DND-41 (cell line): ENCODE results near the gene CDK17.

ENCODE experiments used
- ATAC-seq: fragments of 200-7000 bp; cut with Tn5 transposase; 3 replicates; pipeline ENCODE4 v1.9.1; 2021; ENCODE audit warnings: low read depth; ENCODE audit not compliant: insufficient read depth
- DNase-seq: peaks from one replicate; pipeline ENCODE4 v3.0.0-alpha.2; 2020
- H2AFZ ChIP-seq: 2 replicates; pipeline ENCODE4 v1.6.0; 2012; ENCODE audit warnings: low read depth, low read length
- H3K27ac ChIP-seq: 2 replicates; pipeline ENCODE4 v1.5.1; 2012; ENCODE audit warnings: low read length, inconsistent platforms
- H3K27me3 ChIP-seq: fragments of 200-600 bp; sonication (generic); 2 replicates; pipeline ENCODE4 v1.6.0; 2012; ENCODE audit warnings: low read length, mild to moderate bottlenecking, inconsistent platforms; ENCODE audit not compliant: insufficient read depth, poor library complexity
- H3K36me3 ChIP-seq: 2 replicates; pipeline ENCODE4 v1.5.1; 2012; ENCODE audit warnings: low read length, inconsistent platforms; ENCODE audit not compliant: insufficient read depth
- H3K4me1 ChIP-seq: 2 replicates; pipeline ENCODE4 v1.5.1; 2012; ENCODE audit warnings: mild to moderate bottlenecking, low read length; ENCODE audit not compliant: insufficient read depth
- H3K4me2 ChIP-seq: 2 replicates; pipeline ENCODE4 v1.6.0; 2012; ENCODE audit warnings: mild to moderate bottlenecking, moderate library complexity, low read length, inconsistent platforms; ENCODE audit not compliant: insufficient read depth
- H3K4me3 ChIP-seq, 2 experiments: fragments of 200-600 bp in 1 of 2; shearing (Covaris generic) in 1 of 2; 2 replicates each; pipeline ENCODE4 v1.5.1; 2012 to 2016; ENCODE audit warnings: inconsistent platforms in 2 of 2, low read length in 2 of 2, mild to moderate bottlenecking in 2 of 2, low read depth in 1 of 2, moderate library complexity in 1 of 2
- H3K79me2 ChIP-seq: 2 replicates; pipeline ENCODE4 v1.6.0; 2012; ENCODE audit warnings: low read length, inconsistent platforms; ENCODE audit not compliant: insufficient read depth
- H3K9ac ChIP-seq: 2 replicates; pipeline ENCODE4 v1.6.0; 2012; ENCODE audit warnings: low read depth, mild to moderate bottlenecking, inconsistent platforms, low read length, moderate library complexity
- H3K9me3 ChIP-seq: 2 replicates; pipeline ENCODE4 v1.5.1; 2012; ENCODE audit warnings: low read length, moderate library complexity, mild to moderate bottlenecking, inconsistent platforms; ENCODE audit not compliant: insufficient read depth, severe bottlenecking
- H4K20me1 ChIP-seq: 2 replicates; pipeline ENCODE4 v1.6.0; 2012; ENCODE audit warnings: low read length; ENCODE audit not compliant: insufficient read depth
- CTCF ChIP-seq: IDR thresholded peaks from 2 replicates; pipeline ENCODE4 v1.5.1; 2012; ENCODE audit warnings: borderline replicate concordance, low read length, moderate library complexity, mild to moderate bottlenecking; ENCODE audit not compliant: poor library complexity, severe bottlenecking; ENCODE audit errors: extremely low read depth
- EZH2 ChIP-seq: IDR thresholded peaks from 3 replicates; pipeline ENCODE4 v1.6.1; 2012; ENCODE audit warnings: borderline replicate concordance, low read depth, mild to moderate bottlenecking, moderate library complexity, low read length, inconsistent platforms; ENCODE audit not compliant: severe bottlenecking

CDK17 gene

GRCh38 chr12:96239711-96240635, 160.3 kb downstream of the CDK17 start:
- no peaks in the 10 kb centered on the region for H3K27me3 ChIP-seq
- H3K36me3 ChIP-seq, result no peaks in the 10 kb centered on the region
- no peaks in the 10 kb centered on the region for H3K79me2 ChIP-seq
- DNase-seq (no peak), ATAC-seq (no peak)
- H3K4me2 ChIP-seq, result no peak overlapping the region
- H4K20me1 ChIP-seq, result peaks cover 15% of the 10 kb centered on the region
- no peaks in the 10 kb centered on the region for H3K9me3 ChIP-seq
- no peak overlapping the region for H3K27ac ChIP-seq
- peaks cover 11% of the 10 kb centered on the region for H3K4me1 ChIP-seq
- no peak for TF ChIP-seq CTCF
- no peak for TF ChIP-seq EZH2
- H3K4me3 ChIP-seq, result no peak overlapping the region
- H2AFZ ChIP-seq, result no peak overlapping the region
- no peak overlapping the region for H3K9ac ChIP-seq

GRCh38 chr12:96238336-96239047, 161.7 kb downstream of the CDK17 start:
- no peak for TF ChIP-seq CTCF
- TF ChIP-seq EZH2, result no peak
- H3K9ac ChIP-seq, result no peak overlapping the region
- no peaks in the 10 kb centered on the region for H3K36me3 ChIP-seq
- no peaks in the 10 kb centered on the region for H3K27me3 ChIP-seq
- H3K4me3 ChIP-seq, result no peak overlapping the region
- no peak overlapping the region for H3K27ac ChIP-seq
- H3K9me3 ChIP-seq, result no peaks in the 10 kb centered on the region
- H3K79me2 ChIP-seq, result no peaks in the 10 kb centered on the region
- H3K4me1 ChIP-seq, result peaks cover 11% of the 10 kb centered on the region
- H4K20me1 ChIP-seq, result peaks cover 21% of the 10 kb centered on the region
- ATAC-seq (no peak), DNase-seq (no peak)
- H2AFZ ChIP-seq, result no peak overlapping the region
- H3K4me2 ChIP-seq, result no peak overlapping the region

- Histone ChIP-seq H3K27ac (no peak overlapping the region), H3K4me1 (peaks cover 11% of the 10 kb centered on the region), H3K9ac (no peak overlapping the region), H3K4me3 (no peak overlapping the region), H4K20me1 (peaks cover 21% of the 10 kb centered on the region), H3K4me2 (no peak overlapping the region), H3K27me3 (no peaks in the 10 kb centered on the region), H3K79me2 (no peaks in the 10 kb centered on the region), H3K36me3 (no peaks in the 10 kb centered on the region), H2AFZ (no peak overlapping the region), H3K9me3 (no peaks in the 10 kb centered on the region)
- TF ChIP-seq EZH2 (no peak), CTCF (no peak)
- ATAC-seq (peak; percentile 36; the same call in 2 of the 3 replicates), DNase-seq (peak; percentile 32)
Observed at GRCh38 chr12:96237465-96238077, 162.7 kb downstream of the CDK17 start.
